ENCODE data around the gene CSGALNACT2.
"Not testable (repeated sequence)": the region's sequence is repeated elsewhere in the genome, so short reads cannot be mapped to it uniquely, and the experiment has no call there.

The CSGALNACT2 gene

GRCh38 chr10:43216931-43217562 lies 78.8 kb downstream of the CSGALNACT2 start:
- DNase-seq (ENCODE audit: low read depth in 2 of 2): no peak

- DNase-seq (ENCODE audit: low read depth in 2 of 2): no peak
Observed at GRCh38 chr10:43217563-43218205, 79.4 kb downstream of the CSGALNACT2 start.

GRCh38 chr10:43218206-43218950 lies 80.1 kb downstream of the CSGALNACT2 start:
- DNase-seq (ENCODE audit: low read depth in 2 of 2): no peak

GRCh38 chr10:43218951-43219837 lies 80.9 kb downstream of the CSGALNACT2 start:
- DNase-seq (ENCODE audit: low read depth in 2 of 2): no peak

GRCh38 chr10:43219848-43220247 lies 81.6 kb downstream of the CSGALNACT2 start:
- DNase-seq (ENCODE audit: low read depth in 2 of 2): no peak

GRCh38 chr10:43220251-43220650 lies 82.0 kb downstream of the CSGALNACT2 start:
- not testable (repeated sequence) for DNase-seq (ENCODE audit: low read depth in 2 of 2)

- no peak for DNase-seq (ENCODE audit: low read depth in 2 of 2)
Observed at GRCh38 chr10:43220657-43221418, 82.6 kb downstream of the CSGALNACT2 start.

- no peak for DNase-seq (ENCODE audit: low read depth in 2 of 2)
Observed at GRCh38 chr10:43221419-43222209, 83.4 kb downstream of the CSGALNACT2 start.

GRCh38 chr10:43222210-43222720 lies 84.0 kb downstream of the CSGALNACT2 start:
- no peak for DNase-seq (ENCODE audit: low read depth in 2 of 2)

- DNase-seq (ENCODE audit: low read depth in 2 of 2): no peak
Observed at GRCh38 chr10:43223056-43223455, 84.8 kb downstream of the CSGALNACT2 start.

GRCh38 chr10:43224321-43224720 lies 86.1 kb downstream of the CSGALNACT2 start:
- DNase-seq (ENCODE audit: low read depth in 2 of 2): no peak

GRCh38 chr10:43225004-43225786 lies 87.0 kb downstream of the CSGALNACT2 start:
- DNase-seq (ENCODE audit: low read depth in 2 of 2): no peak

- no peak for DNase-seq (ENCODE audit: low read depth in 2 of 2)
Observed at GRCh38 chr10:43225787-43226153, 87.5 kb downstream of the CSGALNACT2 start.

GRCh38 chr10:43226441-43226840 lies 88.2 kb downstream of the CSGALNACT2 start:
- no peak for DNase-seq (ENCODE audit: low read depth in 2 of 2)

- no peak for DNase-seq (ENCODE audit: low read depth in 2 of 2)
Observed at GRCh38 chr10:43226851-43227845, 88.9 kb downstream of the CSGALNACT2 start.

- DNase-seq (ENCODE audit: low read depth in 2 of 2): no peak
Observed at GRCh38 chr10:43227911-43228782, 89.9 kb downstream of the CSGALNACT2 start.

GRCh38 chr10:43228783-43229207 lies 90.5 kb downstream of the CSGALNACT2 start:
- no peak for DNase-seq (ENCODE audit: low read depth in 2 of 2)
